ENCODE measurements around the gene HS3ST2.
"Not testable (repeated sequence)": the region's sequence is repeated elsewhere in the genome, so short reads cannot be mapped to it uniquely, and the experiment has no call there.

Gene HS3ST2

GRCh38 chr16:22885951-22886350 is 72.0 kb downstream of the HS3ST2 start:
- DNase-seq = no peak

DNA sequence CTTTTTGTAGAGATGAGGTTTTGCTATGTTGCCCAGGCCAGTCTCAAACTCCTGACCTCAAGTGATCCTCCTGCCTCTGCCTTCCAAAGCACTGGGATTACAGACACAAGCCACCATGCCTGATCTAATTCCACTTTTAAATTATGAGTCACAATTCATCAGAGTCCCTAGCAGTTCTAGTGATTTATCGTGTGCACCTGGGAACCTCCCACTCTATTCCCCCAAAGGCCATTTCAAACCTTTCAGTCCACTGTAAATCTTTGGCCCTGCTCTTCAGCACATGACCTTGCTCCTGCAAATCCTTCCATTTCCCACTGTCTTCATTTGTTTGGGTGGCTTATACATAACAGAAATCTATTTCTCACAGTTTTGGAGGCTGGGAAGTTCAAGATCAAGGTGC is 73.0 kb downstream of the HS3ST2 start:
- no peak for DNase-seq

GRCh38 chr16:22887445-22887844 is 73.5 kb downstream of the HS3ST2 start:
- no peak for DNase-seq

DNA sequence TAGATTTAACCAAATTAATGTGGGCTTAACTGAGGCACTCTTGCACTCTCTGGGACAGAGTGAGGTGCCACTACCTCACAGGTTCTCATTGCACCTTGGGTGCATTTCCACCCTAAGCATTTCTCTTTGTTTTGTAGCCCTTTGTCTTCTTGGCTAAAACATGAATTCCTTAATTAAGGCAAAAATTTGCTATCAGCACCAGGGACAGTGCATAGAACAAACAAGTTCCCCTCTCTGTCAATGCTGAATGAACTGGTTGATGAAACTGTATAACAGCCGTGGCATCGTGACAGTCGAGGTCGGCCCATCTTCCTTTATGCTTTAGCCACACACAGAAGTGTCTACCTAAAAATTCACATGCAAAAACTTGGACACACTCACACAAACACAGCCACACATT is 74.8 kb downstream of the HS3ST2 start:
- DNase-seq = no peak

DNA sequence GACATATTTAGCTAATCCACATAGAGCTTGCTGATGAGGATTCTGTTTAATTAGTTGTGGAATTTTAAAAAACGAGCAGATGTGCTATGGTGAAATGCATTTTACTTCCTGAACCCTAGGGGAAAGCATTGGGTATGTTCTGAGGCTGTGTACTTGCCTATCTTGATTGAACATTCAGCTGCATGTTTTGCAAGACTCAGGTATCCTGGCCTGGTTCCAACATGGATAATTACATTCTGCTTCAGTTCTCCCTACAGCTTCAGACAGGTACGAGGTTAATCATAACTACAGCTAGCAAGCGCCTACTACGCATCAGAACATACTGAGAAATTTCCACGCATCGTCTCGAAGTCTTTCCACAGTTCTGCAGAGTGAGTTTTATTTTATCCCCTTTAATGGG is 77.0 kb downstream of the HS3ST2 start:
- peak; percentile 31 for DNase-seq

- DNase-seq = no peak
Observed at GRCh38 chr16:22897184-22897583, 83.2 kb downstream of the HS3ST2 start.

GRCh38 chr16:22898131-22898530 is 84.2 kb downstream of the HS3ST2 start:
- peak; percentile 18 for DNase-seq

- DNase-seq = peak; percentile 86
Observed at GRCh38 chr16:22898874-22899348, 84.9 kb downstream of the HS3ST2 start.

GRCh38 chr16:22899567-22899966 is 85.6 kb downstream of the HS3ST2 start:
- DNase-seq = not testable (repeated sequence)

- DNase-seq = no peak
Observed at GRCh38 chr16:22900863-22901262, 86.9 kb downstream of the HS3ST2 start.

- DNase-seq = no peak
Observed at GRCh38 chr16:22901563-22901962, 87.6 kb downstream of the HS3ST2 start.

DNA sequence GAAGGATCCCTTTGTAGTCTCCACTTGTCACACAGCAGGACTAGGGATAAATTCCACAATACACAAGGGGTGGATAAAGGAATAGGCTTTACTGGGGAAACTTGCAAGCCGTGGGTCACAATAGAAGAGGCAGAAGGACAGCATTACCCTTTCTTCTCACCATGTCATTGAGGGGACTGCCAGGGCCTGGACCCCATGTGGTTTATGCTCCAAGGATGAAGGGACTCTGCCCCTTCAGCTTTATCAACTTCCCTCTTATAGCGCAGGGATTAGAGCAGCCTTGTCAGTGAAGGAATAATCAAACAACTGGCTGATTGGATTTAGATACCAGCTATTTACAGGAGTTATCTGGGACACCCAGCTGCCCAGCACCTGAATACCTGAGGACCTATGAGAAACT is 89.8 kb downstream of the HS3ST2 start:
- DNase-seq = no peak

- peak; percentile 9 for DNase-seq
Observed at GRCh38 chr16:22912654-22913053, 98.7 kb downstream of the HS3ST2 start.

- DNase-seq = no peak
Observed at GRCh38 chr16:22915003-22915402, 101.0 kb downstream of the HS3ST2 start.

DNA sequence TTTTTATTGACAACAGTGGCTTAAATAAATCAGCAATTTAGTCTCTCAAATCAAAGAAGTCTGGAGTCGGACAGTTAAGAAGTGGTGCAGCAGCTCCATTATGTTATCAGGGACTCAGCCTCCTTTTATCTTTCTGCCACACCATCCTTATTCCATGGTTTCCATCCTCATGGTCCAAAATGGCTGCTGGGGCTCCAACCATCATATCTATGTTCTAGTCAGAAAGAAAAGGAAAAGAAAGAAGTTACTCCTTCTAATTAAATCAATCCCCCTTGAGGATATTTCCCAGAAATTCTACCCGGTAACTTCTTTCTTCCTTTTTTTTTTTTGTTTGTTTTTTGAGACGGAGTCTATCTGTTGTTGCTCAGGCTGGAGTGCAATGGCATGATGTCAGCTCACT is 109.5 kb downstream of the HS3ST2 start:
- no peak for DNase-seq

DNA sequence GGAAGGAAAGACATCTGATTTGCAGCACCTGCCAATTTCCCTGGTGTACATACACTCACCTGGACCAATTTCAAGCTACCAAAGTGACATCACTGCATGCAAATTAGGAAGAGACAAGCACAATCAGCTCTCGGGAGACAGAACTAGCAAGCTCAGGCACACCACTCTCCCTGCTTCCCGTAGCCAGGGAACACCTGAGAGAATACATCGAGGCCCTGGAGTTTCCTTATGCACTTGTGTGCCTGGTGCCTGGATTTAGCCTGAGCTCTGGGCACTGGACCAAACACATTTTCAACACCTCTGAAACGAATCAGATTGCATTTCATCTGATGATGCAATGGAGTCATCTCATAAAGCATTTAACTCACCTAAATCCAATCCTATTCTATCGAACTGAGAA is 110.5 kb downstream of the HS3ST2 start:
- no peak for DNase-seq

DNA sequence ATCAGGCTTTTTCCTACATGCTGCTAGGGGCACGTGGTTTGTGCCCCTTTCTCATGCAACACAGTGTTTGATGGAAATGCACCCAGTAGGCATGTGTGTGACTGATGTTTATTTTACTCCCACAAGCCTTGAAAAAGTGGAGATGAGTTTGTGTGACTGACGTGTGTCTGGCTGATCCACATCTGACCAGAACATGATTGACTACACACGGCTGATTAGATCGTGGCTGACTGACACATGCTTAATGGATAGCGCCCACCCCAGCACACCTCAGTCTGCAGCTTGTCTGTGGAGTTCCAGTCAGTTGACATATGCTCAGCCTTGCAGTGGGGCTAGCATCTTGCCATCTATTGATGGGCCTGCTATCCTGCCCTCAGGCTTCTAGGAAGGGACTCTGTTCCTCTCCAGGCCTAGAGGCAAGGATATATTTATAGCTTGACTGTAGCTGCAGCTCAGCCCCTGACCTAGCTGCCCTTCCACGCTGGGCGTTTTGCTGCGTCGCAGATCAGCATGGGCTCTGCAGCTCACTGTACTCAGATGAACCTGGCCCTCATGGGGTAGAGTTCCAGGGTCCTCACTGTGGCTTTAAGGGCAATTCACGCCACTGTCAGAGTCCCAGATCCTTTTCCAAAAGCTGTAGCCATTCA is 112.3 kb downstream of the HS3ST2 start:
- DNase-seq = no peak

- no peak for DNase-seq
Observed at GRCh38 chr16:22927306-22927705, 113.3 kb downstream of the HS3ST2 start.

DNA sequence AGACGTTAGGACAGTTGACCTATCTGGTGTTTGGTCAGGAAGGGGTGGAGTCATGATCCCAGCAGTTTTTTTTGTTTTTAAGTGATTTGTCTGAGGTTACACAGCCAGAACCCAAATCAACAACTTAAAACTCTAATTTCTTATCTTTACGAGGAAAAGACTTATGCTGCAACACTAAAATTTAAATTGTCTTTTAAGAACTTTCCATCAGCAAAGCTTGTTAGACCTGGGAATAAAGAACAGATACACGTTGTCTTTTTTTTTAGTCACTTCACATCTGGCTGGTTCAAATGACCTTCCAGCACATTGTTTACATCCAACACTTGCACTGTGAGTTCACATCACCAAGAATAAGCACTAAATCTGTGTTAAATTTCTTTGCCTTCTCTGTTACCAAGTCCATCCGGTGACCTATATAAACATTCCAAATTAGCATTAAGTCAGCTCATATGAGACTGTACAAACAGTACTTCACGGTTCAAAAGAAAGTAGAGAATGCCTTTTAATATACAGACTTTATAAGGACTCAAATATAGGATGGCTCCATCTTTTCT is 115.0 kb downstream of the HS3ST2 start:
- no peak for DNase-seq

- DNase-seq = no peak
Observed at GRCh38 chr16:22929461-22929860, 115.5 kb downstream of the HS3ST2 start.

DNA sequence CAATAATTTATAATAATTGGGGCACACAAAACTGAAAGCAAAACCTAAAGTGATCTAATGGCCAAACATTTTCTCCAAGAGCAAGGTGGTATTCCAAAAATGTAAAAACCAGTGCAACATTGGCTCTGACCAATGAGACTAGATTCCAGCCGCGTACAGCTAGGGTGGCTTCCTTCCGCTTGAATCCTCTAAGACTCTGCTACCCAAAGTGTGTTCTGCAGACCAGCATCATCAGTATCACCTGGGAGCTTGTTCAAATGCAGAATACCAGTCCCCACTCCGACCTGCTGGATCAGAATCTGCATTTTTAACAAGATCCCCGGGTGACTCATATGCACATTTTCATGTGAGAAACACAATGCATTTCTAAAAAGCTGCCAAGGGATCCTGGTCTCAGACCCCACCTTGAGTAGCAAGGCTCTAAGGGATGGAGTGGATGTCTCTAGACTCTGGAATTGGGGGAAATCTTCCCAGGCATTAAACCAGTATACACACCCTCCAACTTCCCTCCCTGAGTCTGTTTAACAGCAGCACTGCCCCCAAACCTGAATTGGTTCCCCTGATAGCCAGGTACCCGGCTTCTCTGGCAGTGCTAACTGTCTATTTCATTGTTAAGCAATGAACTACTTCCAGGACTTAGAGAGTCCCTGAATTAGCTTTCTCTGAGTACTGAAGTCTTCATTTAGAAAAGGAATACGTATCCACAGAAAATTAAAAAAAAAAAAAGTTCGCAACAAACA is 118.2 kb downstream of the HS3ST2 start:
- DNase-seq = no peak

DNA sequence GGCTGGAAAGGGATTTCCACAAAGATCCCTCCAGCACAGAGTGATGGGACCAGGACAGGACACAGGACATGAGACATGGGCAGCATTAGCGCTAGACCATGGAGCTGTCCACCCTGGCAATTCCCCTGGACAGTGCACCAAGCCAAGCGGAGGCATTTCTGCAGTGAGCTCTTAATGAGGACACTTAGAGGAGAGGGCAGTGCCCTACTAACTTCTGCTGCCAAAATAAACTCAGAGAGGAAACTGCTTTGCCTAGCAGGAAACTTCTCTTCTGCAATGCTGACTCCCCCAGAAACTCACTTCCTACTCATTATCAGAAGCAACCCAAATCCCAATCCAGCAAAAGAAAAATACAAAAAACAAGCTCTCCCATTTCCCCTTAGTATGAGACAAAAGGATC is 119.2 kb downstream of the HS3ST2 start:
- DNase-seq = no peak

- no peak for DNase-seq
Observed at GRCh38 chr16:22934786-22935185, 120.8 kb downstream of the HS3ST2 start.

- DNase-seq = no peak
Observed at GRCh38 chr16:22937169-22937568, 123.2 kb downstream of the HS3ST2 start.
